ENCODE measurements around the gene DONSON.
A peak's percentile ranks its signal among the peaks of the same experiment; 100 is the strongest.

Gene DONSON

GRCh38 chr21:33542640-33543504 is 45.6 kb downstream of the DONSON start, which contains the start of gene SON (continued):
- TF ChIP-seq, protein P1, sequence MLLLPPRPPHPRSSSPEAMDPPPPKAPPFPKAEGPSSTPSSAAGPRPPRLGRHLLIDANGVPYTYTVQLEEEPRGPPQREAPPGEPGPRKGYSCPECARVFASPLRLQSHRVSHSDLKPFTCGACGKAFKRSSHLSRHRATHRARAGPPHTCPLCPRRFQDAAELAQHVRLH (tag by site-specific recombination; IDR thresholded peaks at IDR 0.05), result peak; percentile 59; the same call in 1 of the 2 replicates
- peak; percentile 36 for TF ChIP-seq ZNF510 (tag by site-specific recombination; IDR thresholded peaks at IDR 0.05; ENCODE audit: insufficient replicate concordance)
- no peak for TF ChIP-seq ZNF621 (tag by site-specific recombination; IDR thresholded peaks at IDR 0.05)
- TF ChIP-seq SCRT2 (tag by site-specific recombination; IDR thresholded peaks at IDR 0.05), result no peak; the same call in 1 of the 2 replicates
- TF ChIP-seq ZNF692 (tag by site-specific recombination; IDR thresholded peaks at IDR 0.05), result peak; percentile 69
- TF ChIP-seq BCL6B (tag by site-specific recombination; IDR thresholded peaks at IDR 0.05), result no peak
- peak; percentile 25; the same call in 1 of the 2 replicates for TF ChIP-seq GLIS1 (tag by site-specific recombination; IDR thresholded peaks at IDR 0.05)
- no peak for TF ChIP-seq ZNF626 (tag by site-specific recombination; IDR thresholded peaks at IDR 0.05)
- TF ChIP-seq INSM2 (tag by site-specific recombination; IDR thresholded peaks at IDR 0.05), result 0 out of 2 replicates have a peak, but pooled peaks have one; percentile 62
- no peak for TF ChIP-seq ZNF473 (tag by site-specific recombination; IDR thresholded peaks at IDR 0.05)
- TF ChIP-seq ZNF433 (tag by site-specific recombination; IDR thresholded peaks at IDR 0.05; ENCODE audit: low read depth), result no peak
- TF ChIP-seq ZBTB44 (tag by site-specific recombination; IDR thresholded peaks at IDR 0.05), result no peak
- no peak for TF ChIP-seq ZNF302 (tag by site-specific recombination; IDR thresholded peaks at IDR 0.05; ENCODE audit: low read depth)
- TF ChIP-seq ZNF549 (tag by site-specific recombination; IDR thresholded peaks at IDR 0.05), result no peak
- TF ChIP-seq ZNF404 (tag by site-specific recombination; IDR thresholded peaks at IDR 0.05), result no peak
- no peak for TF ChIP-seq ZNF837 (tag by site-specific recombination; IDR thresholded peaks at IDR 0.05)
- no peak for TF ChIP-seq SALL2 (tag by site-specific recombination; IDR thresholded peaks at IDR 0.05; ENCODE audit: borderline replicate concordance)
- no peak for TF ChIP-seq ZNF114 (tag by site-specific recombination; IDR thresholded peaks at IDR 0.05)
- 0 out of 2 replicates have a peak, but pooled peaks have one; percentile 48 for TF ChIP-seq CTCF (tag by site-specific recombination; IDR thresholded peaks at IDR 0.05)
- TF ChIP-seq ZNF24 (tag by site-specific recombination; IDR thresholded peaks at IDR 0.05), result peak; percentile 81
- no peak for TF ChIP-seq ZNF544 (tag by site-specific recombination; IDR thresholded peaks at IDR 0.05)
- TF ChIP-seq RBAK (tag by site-specific recombination; IDR thresholded peaks at IDR 0.05), result no peak
- no peak for TF ChIP-seq SETDB1 (IDR thresholded peaks at IDR 0.05; ENCODE audit: insufficient read length, low read length)
- TF ChIP-seq ZNF311 (tag by site-specific recombination; IDR thresholded peaks at IDR 0.05; ENCODE audit: borderline replicate concordance), result no peak
- TF ChIP-seq ZFP41 (tag by site-specific recombination; IDR thresholded peaks at IDR 0.05; ENCODE audit: borderline replicate concordance), result no peak
- TF ChIP-seq ZNF202 (tag by site-specific recombination; IDR thresholded peaks at IDR 0.05; ENCODE audit: borderline replicate concordance), result no peak
- TF ChIP-seq SP7 (tag by site-specific recombination; IDR thresholded peaks at IDR 0.05), result peak; percentile 78; the same call in 1 of the 2 replicates

All from HEK293 (cell line).